H1 (cell line): Measurements from ENCODE around the gene CYSRT1. TPM values are rescaled to one million over a fixed set of nuclear protein-coding genes. Genes with fewer than 3 reads are reported as not detected.

ENCODE experiments used
- CTCF ChIA-PET: fragments of 300-600 bp; sonication (Branson Sonifier 250); formaldehyde crosslinking; loops from one replicate; lab custom pipeline; 2021; ENCODE audit not compliant: partially characterized antibody; lab: Charles Lee
- POLR2A ChIA-PET: fragments of 300-600 bp; sonication (Branson Sonifier 250); formaldehyde crosslinking; loops from one replicate; lab custom pipeline; 2021; ENCODE audit warnings: inconsistent platforms; ENCODE audit not compliant: partially characterized antibody; lab: Charles Lee
- DNase-seq, 2 experiments: peaks; one replicate each; pipeline versions ENCODE4 v3.0.0 to v3.0.0-alpha.2; 2010 to 2022; ENCODE audit warnings: low spot score in 2 of 2, low read depth in 1 of 2, mixed read lengths in 1 of 2
- FAIRE-seq: peaks from 2 replicates; lab custom pipeline; 2011; peaks lifted over from hg19 to GRCh38; lab: Jason Lieb, UNC
- H2AFZ ChIP-seq: 2 replicates; pipeline ENCODE4 v1.8.1; 2012; ENCODE audit warnings: low read length, inconsistent platforms
- H2AK5ac ChIP-seq: 2 replicates; pipeline ENCODE4 v1.6.1; 2013; ENCODE audit warnings: low read depth, low read length
- H2BK120ac ChIP-seq: replicated peaks from 2 replicates; pipeline ENCODE3; 2013; ENCODE audit warnings: low read depth, low read length, inconsistent platforms
- H2BK12ac ChIP-seq: 2 replicates; pipeline ENCODE4 v1.6.1; 2013; ENCODE audit warnings: low read depth, low read length
- H2BK15ac ChIP-seq: 2 replicates; pipeline ENCODE4 v1.6.1; 2013; ENCODE audit warnings: low read length
- H2BK20ac ChIP-seq: 2 replicates; pipeline ENCODE4 v1.6.1; 2013; ENCODE audit warnings: low read length
- H2BK5ac ChIP-seq: 2 replicates; pipeline ENCODE4 v1.6.1; 2013; ENCODE audit warnings: low read depth, low read length
- H3K14ac ChIP-seq: 2 replicates; pipeline ENCODE4 v1.6.1; 2013; ENCODE audit warnings: inconsistent platforms; ENCODE audit not compliant: insufficient read length
- H3K18ac ChIP-seq: 2 replicates; pipeline ENCODE4 v1.6.1; 2013; ENCODE audit warnings: low read length; ENCODE audit errors: extremely low read depth
- H3K23ac ChIP-seq: 2 replicates; pipeline ENCODE4 v1.6.1; 2013; ENCODE audit warnings: inconsistent platforms; ENCODE audit not compliant: insufficient read length
- H3K23me2 ChIP-seq: 2 replicates; pipeline ENCODE4 v1.6.1; 2013; ENCODE audit warnings: low read depth, low read length
- H3K27ac ChIP-seq: 2 replicates; pipeline ENCODE4 v1.6.1; 2011; ENCODE audit warnings: low read depth, low read length, inconsistent platforms
- H3K27me3 ChIP-seq, 4 experiments: replicated peaks in 1 of 4; 1 replicate in 1 of 4; 2 replicates in 3 of 4; pipeline versions ENCODE4 v1.6.1 to v1.8.1; 2011 to 2013; ENCODE audit warnings: low read length in 3 of 4, mild to moderate bottlenecking in 3 of 4, inconsistent platforms in 2 of 4, mixed read lengths in 2 of 4, moderate library complexity in 1 of 4; ENCODE audit not compliant: control insufficient read depth in 3 of 4, insufficient read depth in 3 of 4; ENCODE audit errors: extremely low read depth in 1 of 4
- H3K36me3 ChIP-seq, 4 experiments: 2 replicates each; pipeline versions ENCODE4 v1.6.1 to v1.8.1; 2011 to 2013; ENCODE audit warnings: mild to moderate bottlenecking in 4 of 4, low read length in 3 of 4, moderate library complexity in 2 of 4, control low read depth in 1 of 4, inconsistent platforms in 1 of 4; ENCODE audit not compliant: insufficient read depth in 4 of 4, control insufficient read depth in 2 of 4
- H3K4ac ChIP-seq: replicated peaks from 2 replicates; pipeline ENCODE3; 2013; ENCODE audit warnings: low read length, low read depth, mixed read lengths, inconsistent platforms; ENCODE audit not compliant: insufficient read length
- H3K4me1 ChIP-seq, 4 experiments: replicated peaks in 1 of 4; 1 replicate in 1 of 4; 2 replicates in 3 of 4; pipeline versions ENCODE4 v1.6.1 to v1.8.1; 2011 to 2013; ENCODE audit warnings: low read length in 3 of 4, inconsistent platforms in 2 of 4, mixed read lengths in 1 of 4; ENCODE audit not compliant: insufficient read depth in 4 of 4, control insufficient read depth in 3 of 4
- H3K4me2 ChIP-seq, 2 experiments: 2 replicates each; pipeline versions ENCODE4 v1.6.1 to v1.8.1; 2011 to 2013; ENCODE audit warnings: low read depth in 2 of 2, low read length in 2 of 2, control low read depth in 1 of 2, inconsistent platforms in 1 of 2, mild to moderate bottlenecking in 1 of 2; ENCODE audit not compliant: insufficient read depth in 1 of 2
- H3K4me3 ChIP-seq, 4 experiments: fragments of 200-600, 300-600 bp in 1 of 4; sonication (generic), shearing (Covaris generic), sonication (Bioruptor Twin) in 1 of 4; 2 replicates each; pipeline versions ENCODE4 v1.5.1 to v1.8.1; 2011 to 2016; ENCODE audit warnings: low read length in 4 of 4, low read depth in 3 of 4, control low read depth in 2 of 4, inconsistent platforms in 2 of 4, mild to moderate bottlenecking in 2 of 4, mixed read lengths in 1 of 4, moderate library complexity in 1 of 4; ENCODE audit not compliant: insufficient read depth in 2 of 4; ENCODE audit errors: extremely low read depth in 1 of 4
- H3K56ac ChIP-seq: replicated peaks from 2 replicates; pipeline ENCODE3; 2013; ENCODE audit warnings: low read depth, mild to moderate bottlenecking, mixed read lengths, low read length, inconsistent platforms; ENCODE audit not compliant: insufficient read length
- H3K79me1 ChIP-seq: 2 replicates; pipeline ENCODE4 v1.6.1; 2013; ENCODE audit warnings: low read depth, low read length, control low read depth
- H3K79me2 ChIP-seq, 2 experiments: 2 replicates each; pipeline versions ENCODE4 v1.6.1 to v1.8.1; 2012 to 2013; ENCODE audit warnings: low read length in 2 of 2, mild to moderate bottlenecking in 2 of 2, inconsistent platforms in 1 of 2; ENCODE audit not compliant: insufficient read depth in 2 of 2, control insufficient read depth in 1 of 2
- H3K9ac ChIP-seq, 4 experiments: replicated peaks in 1 of 4; 1 replicate in 1 of 4; 2 replicates in 3 of 4; pipeline versions ENCODE4 v1.6.1 to v1.8.1; 2011 to 2013; ENCODE audit warnings: low read depth in 3 of 4, low read length in 3 of 4, control low read depth in 2 of 4, mild to moderate bottlenecking in 2 of 4, moderate library complexity in 2 of 4, inconsistent platforms in 1 of 4; ENCODE audit errors: extremely low read depth in 1 of 4
- H3K9me3 ChIP-seq, 2 experiments: 2 replicates each; pipeline versions ENCODE4 v1.6.1 to v1.8.1; 2012 to 2013; ENCODE audit warnings: mild to moderate bottlenecking in 2 of 2, moderate library complexity in 2 of 2, control low read depth in 1 of 2, inconsistent platforms in 1 of 2, low read depth in 1 of 2, low read length in 1 of 2, mixed read lengths in 1 of 2; ENCODE audit not compliant: insufficient read depth in 2 of 2
- H4K20me1 ChIP-seq, 2 experiments: replicated peaks in 1 of 2; 2 replicates each; pipeline versions ENCODE3 to v1.8.1; 2011 to 2013; ENCODE audit warnings: inconsistent platforms in 2 of 2, low read length in 2 of 2, mild to moderate bottlenecking in 1 of 2; ENCODE audit not compliant: insufficient read depth in 2 of 2, control insufficient read depth in 1 of 2
- H4K5ac ChIP-seq: 2 replicates; pipeline ENCODE4 v1.6.1; 2013; ENCODE audit warnings: low read length, low read depth, mixed read lengths, inconsistent platforms; ENCODE audit not compliant: insufficient read length
- H4K8ac ChIP-seq: 2 replicates; pipeline ENCODE4 v1.8.0; 2013; ENCODE audit warnings: mild to moderate bottlenecking, moderate library complexity, low read length, inconsistent platforms; ENCODE audit not compliant: insufficient read depth; ENCODE audit errors: extremely low read depth
- H4K91ac ChIP-seq: replicated peaks from 2 replicates; pipeline ENCODE3; 2013; ENCODE audit warnings: low read length, mixed read lengths, inconsistent platforms; ENCODE audit not compliant: insufficient read length
- ATF3 ChIP-seq: IDR thresholded peaks from 2 replicates; pipeline ENCODE4 v1.6.1; 2011; ENCODE audit warnings: low read depth, mild to moderate bottlenecking, low read length; ENCODE audit not compliant: insufficient read depth
- BCL11A ChIP-seq, 2 experiments: IDR thresholded peaks; one replicate each; pipeline ENCODE4 v1.6.1; 2011; ENCODE audit warnings: low read depth in 2 of 2, low read length in 2 of 2, mild to moderate bottlenecking in 2 of 2
- CHD2 ChIP-seq: IDR thresholded peaks from 2 replicates; pipeline ENCODE4 v1.6.1; 2012; ENCODE audit warnings: low read length, improper control_type of control experiment
- CTBP2 ChIP-seq: IDR thresholded peaks from 2 replicates; pipeline ENCODE4 v1.7.0; 2011; ENCODE audit warnings: borderline replicate concordance, mild to moderate bottlenecking, moderate library complexity, mixed read lengths, low read length; ENCODE audit not compliant: insufficient read depth, insufficient read length
- CTCF ChIP-seq, 3 experiments: IDR thresholded peaks; 1 replicate in 2 of 3; 2 replicates in 1 of 3; pipeline versions ENCODE4 v1.5.1 to v1.6.1; 2011; ENCODE audit warnings: low read length in 3 of 3, mild to moderate bottlenecking in 3 of 3, inconsistent platforms in 2 of 3, low read depth in 1 of 3, moderate library complexity in 1 of 3; ENCODE audit not compliant: insufficient read depth in 1 of 3; ENCODE audit errors: control extremely low read depth in 1 of 3
- NRF1 ChIP-seq: IDR thresholded peaks from 2 replicates; pipeline ENCODE4 v1.6.1; 2011; ENCODE audit warnings: mild to moderate bottlenecking, low read depth, low read length, improper control_type of control experiment
- POU5F1 ChIP-seq: IDR thresholded peaks from 2 replicates; pipeline ENCODE4 v1.6.1; 2011; ENCODE audit warnings: low read depth, mild to moderate bottlenecking, low read length, moderate library complexity
- RBBP5 ChIP-seq: IDR thresholded peaks from 2 replicates; pipeline ENCODE4 v1.7.1; 2012; ENCODE audit warnings: low read depth, mild to moderate bottlenecking, inconsistent platforms, low read length, moderate library complexity, borderline replicate concordance
- TAF1 ChIP-seq: IDR thresholded peaks from 2 replicates; pipeline ENCODE4 v1.6.1; 2011; ENCODE audit warnings: mild to moderate bottlenecking, low read depth, low read length
- TCF12 ChIP-seq: IDR thresholded peaks from 2 replicates; pipeline ENCODE4 v1.6.1; 2011; ENCODE audit warnings: low read depth, mild to moderate bottlenecking, low read length
- WGBS, 2 experiments: shearing (Covaris generic) in 1 of 2; methylation state at CpG; one replicate each; pipeline versions ENCODE4 v1.1.6 to v1.1.7; 2013 to 2015; ENCODE audit warnings: low lambda C conversion rate in 2 of 2, mixed read lengths in 2 of 2, inconsistent platforms in 1 of 2, low coverage in 1 of 2, missing lambda C conversion rate in 1 of 2; ENCODE audit not compliant: insufficient replicate concordance in 2 of 2, insufficient coverage in 1 of 2, insufficient read length in 1 of 2; ENCODE audit errors: extremely low coverage in 1 of 2, missing lambda C conversion rate in 1 of 2; 5-methylcytosine and 5-hydroxymethylcytosine counted together
- polyA plus RNA-seq, 7 experiments: library from polyadenylated mRNA; depleted of rRNA in 3 of 7; stranded (reverse) in 5 of 7; unstranded in 2 of 7; fragments of >200 nt in 5 of 7; fragments of 200-250 nt in 2 of 7; gene quantifications; 1 replicate in 5 of 7; 2 replicates in 1 of 7; 4 replicates in 1 of 7; pipeline versions ENCODE4 v1.2.1 to v1.2.3, GENCODE V29; 2011 to 2013; ENCODE audit warnings: missing spikeins in 2 of 7, mixed read lengths in 2 of 7
- total RNA-seq: library from RNA; stranded (reverse); fragmentation: NEBNext Ultra II Directional; extraction: Animal tissue kit (Norgen Biotek cat#: 25700); gene quantifications from 2 replicates; pipeline ENCODE4 v1.2.1, GENCODE V29; 2021

CYSRT1 gene
- total and polyA plus RNA-seq, 2 of the 8 experiments (the other 6 are each of a cell fraction or from before 2014, with no cell fraction given): 1.0 to 6.5 TPM

- Histone ChIP-seq H2BK12ac (no peak overlapping the region), H3K4ac (no peak overlapping the region), H3K79me2 (peaks cover 0 to 13% of the 10 kb centered on the region in 2 experiments; a peak in 2 of 4 replicates), H3K23me2 (peaks cover 14% of the 10 kb centered on the region; the same call in 1 of the 2 replicates), H2BK5ac (no peak overlapping the region), H2BK20ac (no peak overlapping the region), H3K4me3 (no peak overlapping the region), H2AK5ac (no peak overlapping the region), H3K36me3 (peaks cover 3 to 17% (median 12%) of the 10 kb centered on the region in 4 experiments; a peak in 6 of 8 replicates), H2BK120ac (no peak overlapping the region), H3K27ac (no peak overlapping the region), H4K8ac (no peak overlapping the region), H3K18ac (no peak overlapping the region), H3K9ac (no peak overlapping the region), H2BK15ac (no peak overlapping the region), H3K4me2 (no peak overlapping the region; a peak in 1 of 4 replicates), H4K20me1 (peaks cover 0 to 4% of the 10 kb centered on the region in 2 experiments), H3K27me3 (peaks cover 0 to 7% (median 0%) of the 10 kb centered on the region in 4 experiments; a peak in 2 of 7 replicates), H4K91ac (no peak overlapping the region), H3K79me1 (peaks cover 9% of the 10 kb centered on the region), H3K4me1 (peaks cover 0 to 19% (median 15%) of the 10 kb centered on the region in 4 experiments; a peak in 5 of 7 replicates), H3K9me3 (no peaks in the 10 kb centered on the region), H4K5ac (no peak overlapping the region), H2AFZ (no peak overlapping the region), H3K23ac (no peak overlapping the region), H3K56ac (no peak overlapping the region), H3K14ac (no peak overlapping the region)
- FAIRE-seq (no peak), DNase-seq (no peak)
- ChIA-PET POLR2A (interaction anchor here (0.7 to 69.9 kb wide), 5 partner anchors 0 to 59 kb away, joined by 3 to 1462 read pairs (median 5); partner anchors contain the start of genes CYSRT1, NDOR1, NELFB and RNF208), CTCF (interaction anchor here (1.0 to 4.7 kb wide), 11 partner anchors 9 to 231 kb away, joined by 3 to 13 read pairs (median 4); partner anchors contain the start of genes ABCA2 and RNF224)
- WGBS, 2 experiments: 97% methylated on average over 15 of the region's 15 CpGs; no CpG with 5 or more reads in 1 of the 2 experiments
- TF ChIP-seq CTCF (IDR thresholded peaks at IDR 0.05; ENCODE audit: control extremely low read depth in 1 of 3, insufficient read depth in 1 of 3, low read depth in 1 of 3, low read length in 3 of 3) (no peak), RBBP5 (no peak), BCL11A (IDR thresholded peaks at IDR 0.05; ENCODE audit: low read depth in 2 of 2, low read length in 2 of 2) (no peak), ATF3 (no peak), CHD2 (no peak), TCF12 (no peak), CTBP2 (no peak), TAF1 (no peak), NRF1 (no peak), POU5F1 (no peak)
Measured at GRCh38 chr9:137256856-137257255, 31.9 kb downstream of the CYSRT1 start.
